DND-41 (cell line): ENCODE results near the gene MAGEF1.
A peak's percentile ranks its signal among the peaks of the same experiment; 100 is the strongest.

ENCODE experiments used
- ATAC-seq: fragments of 200-7000 bp; cut with Tn5 transposase; 3 replicates; pipeline ENCODE4 v1.9.1; 2021; ENCODE audit warnings: low read depth; ENCODE audit not compliant: insufficient read depth
- DNase-seq: peaks from one replicate; pipeline ENCODE4 v3.0.0-alpha.2; 2020
- H2AFZ ChIP-seq: 2 replicates; pipeline ENCODE4 v1.6.0; 2012; ENCODE audit warnings: low read depth, low read length
- H3K27ac ChIP-seq: 2 replicates; pipeline ENCODE4 v1.5.1; 2012; ENCODE audit warnings: low read length, inconsistent platforms
- H3K27me3 ChIP-seq: fragments of 200-600 bp; sonication (generic); 2 replicates; pipeline ENCODE4 v1.6.0; 2012; ENCODE audit warnings: low read length, mild to moderate bottlenecking, inconsistent platforms; ENCODE audit not compliant: insufficient read depth, poor library complexity
- H3K36me3 ChIP-seq: 2 replicates; pipeline ENCODE4 v1.5.1; 2012; ENCODE audit warnings: low read length, inconsistent platforms; ENCODE audit not compliant: insufficient read depth
- H3K4me1 ChIP-seq: 2 replicates; pipeline ENCODE4 v1.5.1; 2012; ENCODE audit warnings: mild to moderate bottlenecking, low read length; ENCODE audit not compliant: insufficient read depth
- H3K4me2 ChIP-seq: 2 replicates; pipeline ENCODE4 v1.6.0; 2012; ENCODE audit warnings: mild to moderate bottlenecking, moderate library complexity, low read length, inconsistent platforms; ENCODE audit not compliant: insufficient read depth
- H3K4me3 ChIP-seq, 2 experiments: fragments of 200-600 bp in 1 of 2; shearing (Covaris generic) in 1 of 2; 2 replicates each; pipeline ENCODE4 v1.5.1; 2012 to 2016; ENCODE audit warnings: inconsistent platforms in 2 of 2, low read length in 2 of 2, mild to moderate bottlenecking in 2 of 2, low read depth in 1 of 2, moderate library complexity in 1 of 2
- H3K79me2 ChIP-seq: 2 replicates; pipeline ENCODE4 v1.6.0; 2012; ENCODE audit warnings: low read length, inconsistent platforms; ENCODE audit not compliant: insufficient read depth
- H3K9ac ChIP-seq: 2 replicates; pipeline ENCODE4 v1.6.0; 2012; ENCODE audit warnings: low read depth, mild to moderate bottlenecking, inconsistent platforms, low read length, moderate library complexity
- H3K9me3 ChIP-seq: 2 replicates; pipeline ENCODE4 v1.5.1; 2012; ENCODE audit warnings: low read length, moderate library complexity, mild to moderate bottlenecking, inconsistent platforms; ENCODE audit not compliant: insufficient read depth, severe bottlenecking
- H4K20me1 ChIP-seq: 2 replicates; pipeline ENCODE4 v1.6.0; 2012; ENCODE audit warnings: low read length; ENCODE audit not compliant: insufficient read depth
- EZH2 ChIP-seq: IDR thresholded peaks from 3 replicates; pipeline ENCODE4 v1.6.1; 2012; ENCODE audit warnings: borderline replicate concordance, low read depth, mild to moderate bottlenecking, moderate library complexity, low read length, inconsistent platforms; ENCODE audit not compliant: severe bottlenecking
- TF ChIP-seq, protein P1 (sequence below): IDR thresholded peaks from 2 replicates; pipeline ENCODE4 v1.5.1; 2012; ENCODE audit warnings: borderline replicate concordance, low read length, moderate library complexity, mild to moderate bottlenecking; ENCODE audit not compliant: poor library complexity, severe bottlenecking; ENCODE audit errors: extremely low read depth

MAGEF1 gene, protein sequence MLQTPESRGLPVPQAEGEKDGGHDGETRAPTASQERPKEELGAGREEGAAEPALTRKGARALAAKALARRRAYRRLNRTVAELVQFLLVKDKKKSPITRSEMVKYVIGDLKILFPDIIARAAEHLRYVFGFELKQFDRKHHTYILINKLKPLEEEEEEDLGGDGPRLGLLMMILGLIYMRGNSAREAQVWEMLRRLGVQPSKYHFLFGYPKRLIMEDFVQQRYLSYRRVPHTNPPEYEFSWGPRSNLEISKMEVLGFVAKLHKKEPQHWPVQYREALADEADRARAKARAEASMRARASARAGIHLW

DNA sequence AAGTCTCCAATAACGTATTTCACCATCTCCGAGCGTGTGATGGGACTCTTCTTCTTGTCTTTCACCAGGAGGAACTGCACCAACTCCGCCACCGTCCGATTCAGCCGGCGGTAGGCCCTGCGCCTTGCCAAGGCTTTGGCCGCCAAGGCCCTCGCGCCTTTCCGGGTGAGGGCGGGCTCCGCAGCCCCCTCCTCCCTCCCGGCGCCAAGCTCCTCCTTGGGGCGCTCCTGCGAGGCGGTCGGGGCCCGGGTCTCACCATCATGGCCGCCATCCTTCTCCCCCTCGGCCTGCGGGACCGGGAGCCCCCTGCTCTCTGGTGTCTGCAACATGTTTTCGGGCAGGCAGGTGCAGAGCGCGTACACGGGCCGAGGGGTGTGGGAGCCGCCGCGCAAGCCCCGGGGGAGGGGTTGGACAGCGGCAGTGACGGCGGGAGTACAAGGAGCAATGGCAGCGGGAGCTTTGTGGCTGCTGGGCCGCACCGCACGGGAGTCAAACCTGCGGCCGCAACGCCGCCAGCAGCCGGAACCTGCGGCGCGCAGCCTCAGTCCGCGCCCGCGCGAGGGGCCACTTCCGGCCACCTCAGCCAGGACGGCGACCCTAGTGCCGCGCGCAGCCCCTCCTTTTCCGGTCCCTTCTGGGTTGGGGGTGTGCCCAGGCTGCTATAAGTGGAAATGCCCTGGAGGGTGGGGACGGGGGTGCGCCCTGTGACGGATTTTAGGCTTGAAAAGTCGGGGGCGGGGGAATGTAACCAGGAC is at the start of gene MAGEF1:
MAGEF1 (minus strand) TSS at position 572 of the 755 bp plus-strand sequence; CDS start at position 329, 243 bp downstream.
- TF ChIP-seq EZH2, result no peak
- TF ChIP-seq, protein P1, sequence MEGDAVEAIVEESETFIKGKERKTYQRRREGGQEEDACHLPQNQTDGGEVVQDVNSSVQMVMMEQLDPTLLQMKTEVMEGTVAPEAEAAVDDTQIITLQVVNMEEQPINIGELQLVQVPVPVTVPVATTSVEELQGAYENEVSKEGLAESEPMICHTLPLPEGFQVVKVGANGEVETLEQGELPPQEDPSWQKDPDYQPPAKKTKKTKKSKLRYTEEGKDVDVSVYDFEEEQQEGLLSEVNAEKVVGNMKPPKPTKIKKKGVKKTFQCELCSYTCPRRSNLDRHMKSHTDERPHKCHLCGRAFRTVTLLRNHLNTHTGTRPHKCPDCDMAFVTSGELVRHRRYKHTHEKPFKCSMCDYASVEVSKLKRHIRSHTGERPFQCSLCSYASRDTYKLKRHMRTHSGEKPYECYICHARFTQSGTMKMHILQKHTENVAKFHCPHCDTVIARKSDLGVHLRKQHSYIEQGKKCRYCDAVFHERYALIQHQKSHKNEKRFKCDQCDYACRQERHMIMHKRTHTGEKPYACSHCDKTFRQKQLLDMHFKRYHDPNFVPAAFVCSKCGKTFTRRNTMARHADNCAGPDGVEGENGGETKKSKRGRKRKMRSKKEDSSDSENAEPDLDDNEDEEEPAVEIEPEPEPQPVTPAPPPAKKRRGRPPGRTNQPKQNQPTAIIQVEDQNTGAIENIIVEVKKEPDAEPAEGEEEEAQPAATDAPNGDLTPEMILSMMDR, result no peak
- peak within 1 kb of the TSS; percentile 89 for H2AFZ ChIP-seq
- peak within 1 kb of the TSS; percentile 60 to 82 for H3K4me3 ChIP-seq
- peaks cover 24% of the 10 kb centered on the region for H3K4me1 ChIP-seq
- peaks cover 16% of the 10 kb centered on the region for H3K79me2 ChIP-seq
- ATAC-seq (peak; percentile 92), DNase-seq (peak; percentile 86)
- no peaks in the 10 kb centered on the region for H3K27me3 ChIP-seq
- H3K9ac ChIP-seq, result peak within 1 kb of the TSS; percentile 85
- peak within 1 kb of the TSS; percentile 73 for H3K27ac ChIP-seq
- H3K9me3 ChIP-seq, result peaks cover 9% of the 10 kb centered on the region
- no peaks in the 10 kb centered on the region for H4K20me1 ChIP-seq
- peak within 1 kb of the TSS; percentile 97 for H3K4me2 ChIP-seq
- peaks cover 6% of the 10 kb centered on the region for H3K36me3 ChIP-seq

GRCh38 chr3:184761075-184761841 is 49.4 kb upstream of the MAGEF1 start:
- Histone ChIP-seq H3K79me2 (no peaks in the 10 kb centered on the region), H3K27me3 (peaks cover 14% of the 10 kb centered on the region), H3K4me1 (no peaks in the 10 kb centered on the region), H3K36me3 (no peaks in the 10 kb centered on the region), H3K4me2 (no peak overlapping the region), H2AFZ (no peak overlapping the region), H3K9ac (no peak overlapping the region), H3K4me3 (no peak overlapping the region), H3K27ac (no peak overlapping the region), H4K20me1 (no peaks in the 10 kb centered on the region), H3K9me3 (no peaks in the 10 kb centered on the region)
- ATAC-seq, result no peak
- TF ChIP-seq, protein P1, result no peak
- DNase-seq, result no peak

- TF ChIP-seq, protein P1, result no peak
- no peak for TF ChIP-seq EZH2
- H2AFZ ChIP-seq, result no peak overlapping the region
- H3K4me1 ChIP-seq, result no peaks in the 10 kb centered on the region
- peaks cover 17% of the 10 kb centered on the region for H3K27me3 ChIP-seq
- no peaks in the 10 kb centered on the region for H4K20me1 ChIP-seq
- ATAC-seq, result no peak
- H3K4me3 ChIP-seq, result no peak overlapping the region
- H3K36me3 ChIP-seq, result no peaks in the 10 kb centered on the region
- H3K27ac ChIP-seq, result no peak overlapping the region
- no peaks in the 10 kb centered on the region for H3K79me2 ChIP-seq
- no peaks in the 10 kb centered on the region for H3K9me3 ChIP-seq
- no peak overlapping the region for H3K9ac ChIP-seq
- DNase-seq, result no peak
- H3K4me2 ChIP-seq, result no peak overlapping the region
These were observed 48.6 kb upstream of the MAGEF1 start for GRCh38 chr3:184760337-184761074.
